GM18526 (cell line): ENCODE data around the gene SVEP1.

Experiments used
- POLR2A ChIP-seq: IDR thresholded peaks from 3 replicates; pipeline ENCODE4 v1.6.1; 2011; ENCODE audit not compliant: insufficient read length; ENCODE audit errors: extremely low read depth

The SVEP1 gene

GRCh38 chr9:110543631-110544051, 35.9 kb downstream of the SVEP1 start:
- no peak for TF ChIP-seq POLR2A

GRCh38 chr9:110541950-110542349, 37.6 kb downstream of the SVEP1 start:
- no peak for TF ChIP-seq POLR2A

GRCh38 chr9:110538647-110539041, 40.9 kb downstream of the SVEP1 start:
- no peak for TF ChIP-seq POLR2A

- no peak for TF ChIP-seq POLR2A
Measured at GRCh38 chr9:110537841-110538646, 41.5 kb downstream of the SVEP1 start.

- TF ChIP-seq POLR2A, result no peak
Measured at GRCh38 chr9:110536822-110537221, 42.7 kb downstream of the SVEP1 start.

GRCh38 chr9:110532908-110533665, 46.5 kb downstream of the SVEP1 start:
- no peak for TF ChIP-seq POLR2A

GRCh38 chr9:110531776-110532175, 47.8 kb downstream of the SVEP1 start:
- TF ChIP-seq POLR2A, result no peak

GRCh38 chr9:110528645-110529044, 50.9 kb downstream of the SVEP1 start:
- TF ChIP-seq POLR2A, result no peak

GRCh38 chr9:110526426-110526825, 53.1 kb downstream of the SVEP1 start:
- TF ChIP-seq POLR2A, result no peak

- TF ChIP-seq POLR2A, result no peak
Measured at GRCh38 chr9:110521206-110521605, 58.3 kb downstream of the SVEP1 start.

- no peak for TF ChIP-seq POLR2A
Measured at GRCh38 chr9:110520120-110520701, 59.3 kb downstream of the SVEP1 start.

GRCh38 chr9:110517483-110517882, 62.1 kb downstream of the SVEP1 start:
- no peak for TF ChIP-seq POLR2A

GRCh38 chr9:110514897-110515296, 64.6 kb downstream of the SVEP1 start:
- no peak for TF ChIP-seq POLR2A

- TF ChIP-seq POLR2A, result no peak
Measured at GRCh38 chr9:110512817-110513216, 66.7 kb downstream of the SVEP1 start.

GRCh38 chr9:110509792-110510191, 69.7 kb downstream of the SVEP1 start:
- TF ChIP-seq POLR2A, result no peak

- TF ChIP-seq POLR2A, result no peak
Measured at GRCh38 chr9:110502842-110503241, 76.7 kb downstream of the SVEP1 start.
